G401.6 (cell line): ENCODE measurements around the gene DIPK2A.
A peak's percentile ranks its signal among the peaks of the same experiment; 100 is the strongest.

Experiments
- FAIRE-seq: peaks from 2 replicates; lab custom pipeline; 2012; peaks lifted over from hg19 to GRCh38; lab: Jason Lieb, UNC

DIPK2A gene

GRCh38 chr3:143971359-143972154 is at the start of gene DIPK2A:
Gene DIPK2A (plus strand): TSS chr3:143971823. CDS start chr3:143972333, 510 bp downstream.
- no peak for FAIRE-seq

GRCh38 chr3:143924522-143925285 is 46.9 kb upstream of the DIPK2A start:
- no peak for FAIRE-seq

- no peak for FAIRE-seq
Observed at GRCh38 chr3:143928056-143928455, 43.6 kb upstream of the DIPK2A start.

GRCh38 chr3:143928541-143929255 is 42.9 kb upstream of the DIPK2A start:
- no peak for FAIRE-seq

- no peak for FAIRE-seq
Observed at GRCh38 chr3:143934791-143935190, 36.8 kb upstream of the DIPK2A start.

- no peak for FAIRE-seq
Observed at GRCh38 chr3:143935678-143936077, 35.9 kb upstream of the DIPK2A start.

- no peak for FAIRE-seq
Observed at GRCh38 chr3:143950810-143951209, 20.8 kb upstream of the DIPK2A start.

- FAIRE-seq = peak; percentile 25
Observed at GRCh38 chr3:143951351-143951971, 20.2 kb upstream of the DIPK2A start.

- FAIRE-seq = no peak
Observed at GRCh38 chr3:143952569-143953072, 19.0 kb upstream of the DIPK2A start.

- FAIRE-seq = no peak
Observed at GRCh38 chr3:143955113-143955512, 16.5 kb upstream of the DIPK2A start.

GRCh38 chr3:143956838-143957237 is 14.8 kb upstream of the DIPK2A start:
- no peak for FAIRE-seq

GRCh38 chr3:143957453-143957852 is 14.2 kb upstream of the DIPK2A start:
- no peak for FAIRE-seq

GRCh38 chr3:143958966-143959365 is 12.7 kb upstream of the DIPK2A start:
- no peak for FAIRE-seq

- FAIRE-seq = no peak
Observed at GRCh38 chr3:143961342-143961741, 10.3 kb upstream of the DIPK2A start.

- no peak for FAIRE-seq
Observed at GRCh38 chr3:143963946-143964345, 7.7 kb upstream of the DIPK2A start.

GRCh38 chr3:143970773-143971358 is 757 bp upstream of the DIPK2A start:
- FAIRE-seq = no peak

GRCh38 chr3:143972155-143972504 is 507 bp downstream of the DIPK2A start:
- FAIRE-seq = no peak

- FAIRE-seq = no peak
Observed at GRCh38 chr3:143972505-143973258, 1.1 kb downstream of the DIPK2A start.

- FAIRE-seq = no peak
Observed at GRCh38 chr3:143973259-143974021, 1.8 kb downstream of the DIPK2A start.
